T47D (cell line): ENCODE results near the gene SYTL1.

Experiments
- DNase-seq, 2 experiments: peaks; one replicate each; pipeline versions ENCODE4 v3.0.0 to v3.0.0-alpha.2; 2011 to 2012; ENCODE audit warnings: low read depth in 1 of 2, low spot score in 1 of 2
- JUND ChIP-seq: IDR thresholded peaks from 2 replicates; pipeline ENCODE4 v1.6.1; 2012; ENCODE audit warnings: low read depth
- in situ Hi-C: cut with HindIII; loops from 2 replicates; pipeline ENCODE4 v1.10.0; 2016; ENCODE audit warnings: low sequenced_read_pairs, low pct_unique_long_range_greater_than_20kb

SYTL1 gene

GRCh38 chr1:27391511-27392095, 49.8 kb downstream of the SYTL1 start:
- in situ Hi-C loops, result no loop called here
- DNase-seq, result peak in 1 of 2 experiments; percentile 44
- TF ChIP-seq JUND, result no peak

GRCh38 chr1:27392096-27392777, 50.4 kb downstream of the SYTL1 start, which contains the start of gene GPR3:
Gene GPR3, plus strand, starts transcription at chr1:27392622. Its CDS starts 1,177 bp downstream, at chr1:27393799.
- peak; percentile 89 to 93 for DNase-seq
- TF ChIP-seq JUND, result no peak
- in situ Hi-C loops, result no loop called here

- DNase-seq, result no peak
- in situ Hi-C loops, result no loop called here
- TF ChIP-seq JUND, result no peak
Observed at GRCh38 chr1:27392778-27393635, 51.2 kb downstream of the SYTL1 start.

GRCh38 chr1:27393641-27394281, 51.9 kb downstream of the SYTL1 start:
- in situ Hi-C loops, result no loop called here
- DNase-seq, result no peak
- no peak for TF ChIP-seq JUND

GRCh38 chr1:27394282-27394658, 52.4 kb downstream of the SYTL1 start:
- in situ Hi-C loops, result no loop called here
- no peak for DNase-seq
- TF ChIP-seq JUND, result no peak

GRCh38 chr1:27394925-27395324, 53.1 kb downstream of the SYTL1 start:
- no peak for TF ChIP-seq JUND
- in situ Hi-C loops, result no loop called here
- DNase-seq, result no peak

- DNase-seq, result peak; percentile 59 to 77
- in situ Hi-C loops, result no loop called here
- no peak for TF ChIP-seq JUND
Observed at GRCh38 chr1:27395441-27396195, 53.8 kb downstream of the SYTL1 start.

- no peak for TF ChIP-seq JUND
- in situ Hi-C loops, result no loop called here
- no peak for DNase-seq
Observed at GRCh38 chr1:27397110-27397509, 55.3 kb downstream of the SYTL1 start.

- in situ Hi-C loops, result no loop called here
- TF ChIP-seq JUND, result no peak
- DNase-seq, result no peak
Observed at GRCh38 chr1:27397749-27398148, 55.9 kb downstream of the SYTL1 start.

- TF ChIP-seq JUND, result no peak
- peak in 1 of 2 experiments; percentile 52 for DNase-seq
- in situ Hi-C loops, result no loop called here
Observed at GRCh38 chr1:27398405-27399149, 56.8 kb downstream of the SYTL1 start.

GRCh38 chr1:27399251-27400025, 57.6 kb downstream of the SYTL1 start:
- no peak for TF ChIP-seq JUND
- no peak for DNase-seq
- in situ Hi-C loops, result no loop called here
